ENCODE results near the gene INO80. TPM values are rescaled to one million over a fixed set of nuclear protein-coding genes. Genes with fewer than 3 reads are reported as not detected.

Gene INO80
- total RNA-seq, 2 donors from 2014 or later, result 24.7 to 27.9 TPM

DNA sequence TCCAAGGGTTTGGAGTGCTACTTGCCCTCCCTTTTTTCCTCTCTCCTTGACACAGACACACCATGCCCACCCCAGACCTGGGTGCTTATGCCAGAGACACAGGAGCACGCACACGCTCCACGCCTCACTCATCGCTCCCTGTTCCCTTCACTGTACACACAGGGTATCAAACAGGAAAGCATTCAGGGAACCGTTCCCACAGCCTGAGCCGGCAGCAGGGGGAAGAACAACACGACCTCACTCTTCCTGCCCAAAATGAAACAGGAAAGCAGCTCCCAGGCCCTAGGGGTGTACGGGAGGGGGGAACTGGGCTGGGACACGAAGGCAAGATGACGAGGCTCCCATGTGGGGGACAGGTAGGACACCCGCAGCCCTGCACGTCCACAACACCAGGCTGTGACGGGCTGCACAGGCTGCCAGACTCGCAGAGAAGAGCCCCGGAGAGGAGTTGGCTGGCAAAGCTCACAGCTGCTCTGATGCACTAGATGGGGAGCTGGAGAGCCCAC lies 175.7 kb downstream of the INO80 start:
- Mint-ChIP-seq H3K27ac (no peak overlapping the region), H3K4me3 (peak overlapping the region; percentile 35 to 56), H3K27me3 (ENCODE audit: low read depth) (no peaks in the 10 kb centered on the region), H3K4me1 (ENCODE audit: low read depth) (peaks cover 34% of the 10 kb centered on the region), H3K36me3 (ENCODE audit: insufficient read depth in 2 of 2) (no peaks in the 10 kb centered on the region), H3K9me3 (no peaks in the 10 kb centered on the region)
- DNase-seq, result no peak
- ATAC-seq (replicated peaks in 1 of 2), result no peak

DNA sequence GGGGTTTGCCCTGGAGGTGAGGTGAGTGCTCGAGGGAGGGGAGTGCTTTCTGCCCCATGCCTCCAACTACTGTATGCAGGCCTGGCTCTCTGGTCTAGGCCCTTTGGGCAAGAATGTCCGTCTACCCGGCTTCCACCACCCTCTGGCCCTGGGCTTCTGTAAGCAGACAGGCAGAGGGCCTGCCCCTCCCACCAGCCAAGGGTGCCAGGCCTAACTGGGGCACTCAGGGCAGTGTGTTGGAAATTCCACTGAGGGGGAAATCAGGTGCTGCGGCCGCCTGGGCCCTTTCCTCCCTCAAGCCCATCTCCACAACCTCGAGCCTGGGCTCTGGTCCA lies 177.6 kb downstream of the INO80 start:
- Mint-ChIP-seq H3K27ac (no peak overlapping the region), H3K4me3 (no peak overlapping the region), H3K36me3 (ENCODE audit: insufficient read depth in 2 of 2) (no peaks in the 10 kb centered on the region), H3K27me3 (ENCODE audit: low read depth) (peaks cover 2% of the 10 kb centered on the region), H3K4me1 (ENCODE audit: low read depth) (peaks cover 23% of the 10 kb centered on the region), H3K9me3 (no peaks in the 10 kb centered on the region)
- ATAC-seq (replicated peaks in 1 of 2) (no peak), DNase-seq (no peak)

DNA sequence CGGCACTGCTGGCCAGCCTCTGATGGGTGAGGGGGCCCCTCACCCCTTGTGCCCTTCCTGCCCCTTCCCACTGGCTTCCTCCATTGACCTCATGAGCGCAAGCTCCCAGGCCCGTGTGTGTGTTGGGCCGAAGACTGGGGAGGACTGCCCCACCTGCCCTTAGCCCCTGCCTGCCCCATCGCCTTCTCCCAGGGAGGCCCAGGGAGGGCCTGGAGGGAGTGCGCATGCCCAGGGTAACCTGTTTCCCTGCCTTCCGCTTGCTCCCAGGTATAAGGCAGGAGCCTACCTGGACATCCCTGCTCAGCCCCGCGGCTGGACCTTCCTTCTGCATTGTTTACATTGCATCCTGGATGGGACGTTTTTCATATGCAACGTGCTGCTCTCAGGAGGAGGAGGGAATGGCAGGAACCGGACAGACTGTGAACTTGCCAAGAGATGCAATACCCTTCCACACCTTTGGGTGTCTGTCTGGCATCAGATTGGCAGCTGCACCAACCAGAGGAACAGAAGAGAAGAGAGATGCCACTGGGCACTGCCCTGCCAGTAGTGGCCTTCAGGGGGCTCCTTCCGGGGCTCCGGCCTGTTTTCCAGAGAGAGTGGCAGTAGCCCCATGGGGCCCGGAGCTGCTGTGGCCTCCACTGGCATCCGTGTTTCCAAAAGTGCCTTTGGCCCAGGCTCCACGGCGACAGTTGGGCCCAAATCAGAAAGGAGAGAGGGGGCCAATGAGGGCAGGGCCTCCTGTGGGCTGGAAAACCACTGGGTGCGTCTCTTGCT lies 178.1 kb downstream of the INO80 start:
- no peaks in the 10 kb centered on the region for H3K36me3 Mint-ChIP-seq (ENCODE audit: insufficient read depth in 2 of 2)
- no peak overlapping the region for H3K27ac Mint-ChIP-seq
- no peak for DNase-seq
- peaks cover 18% of the 10 kb centered on the region for H3K4me1 Mint-ChIP-seq (ENCODE audit: low read depth)
- no peaks in the 10 kb centered on the region for H3K9me3 Mint-ChIP-seq
- H3K4me3 Mint-ChIP-seq, result no peak overlapping the region
- peaks cover 8% of the 10 kb centered on the region for H3K27me3 Mint-ChIP-seq (ENCODE audit: low read depth)
- peak in 1 of 2 donors; percentile 24 for ATAC-seq (replicated peaks in 1 of 2)

DNA sequence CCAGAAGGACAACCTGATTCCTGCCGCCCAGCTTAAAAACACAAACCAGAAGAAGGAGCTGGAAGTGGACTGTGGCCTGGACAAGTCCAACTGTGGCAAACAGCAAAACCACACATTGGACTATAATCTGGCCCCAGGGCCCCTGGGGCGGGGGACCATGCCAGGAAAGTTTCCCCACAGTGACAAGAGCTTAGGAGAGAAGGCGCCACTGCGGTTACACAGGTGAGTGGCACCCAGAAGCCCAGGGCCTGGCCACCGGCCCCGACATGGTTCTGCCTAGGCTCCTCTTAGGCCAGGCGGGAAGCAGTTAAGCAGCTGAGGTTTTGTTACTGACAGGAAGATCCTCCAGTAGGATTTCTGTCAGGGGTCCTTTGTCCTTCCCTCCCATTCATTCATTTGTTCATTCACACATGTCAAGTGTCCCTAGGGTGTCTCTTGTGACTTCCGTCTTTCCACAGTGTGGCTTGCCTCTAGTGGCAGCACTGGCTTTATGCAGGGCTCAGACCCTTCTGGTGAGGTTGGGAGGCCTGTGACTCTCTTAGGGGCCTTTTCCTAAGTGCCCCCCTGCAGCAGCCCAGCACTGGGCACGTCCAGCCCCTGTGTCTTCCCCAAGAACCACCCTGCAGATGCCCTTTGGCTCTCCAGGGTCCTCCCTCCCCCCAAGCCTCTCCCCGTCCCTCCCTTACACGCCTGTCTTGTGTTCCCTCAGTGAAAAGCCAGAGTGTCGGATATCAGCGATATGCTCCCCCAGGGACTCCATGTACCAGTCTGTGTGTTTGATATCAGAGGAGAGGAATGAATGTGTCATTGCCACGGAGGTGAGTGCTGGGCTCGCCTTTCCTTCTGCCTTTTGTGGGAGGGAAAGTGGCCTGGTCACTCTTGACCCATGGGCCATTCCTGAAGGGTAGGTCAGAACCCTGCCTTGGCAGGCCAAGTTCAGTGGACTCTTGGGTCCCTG lies 179.1 kb downstream of the INO80 start:
- Mint-ChIP-seq H3K4me3 (no peak overlapping the region), H3K27ac (no peak overlapping the region), H3K36me3 (ENCODE audit: insufficient read depth in 2 of 2) (no peaks in the 10 kb centered on the region), H3K4me1 (ENCODE audit: low read depth) (peaks cover 12% of the 10 kb centered on the region), H3K9me3 (no peaks in the 10 kb centered on the region), H3K27me3 (ENCODE audit: low read depth) (peaks cover 13% of the 10 kb centered on the region)
- DNase-seq (no peak), ATAC-seq (replicated peaks in 1 of 2) (no peak)

DNA sequence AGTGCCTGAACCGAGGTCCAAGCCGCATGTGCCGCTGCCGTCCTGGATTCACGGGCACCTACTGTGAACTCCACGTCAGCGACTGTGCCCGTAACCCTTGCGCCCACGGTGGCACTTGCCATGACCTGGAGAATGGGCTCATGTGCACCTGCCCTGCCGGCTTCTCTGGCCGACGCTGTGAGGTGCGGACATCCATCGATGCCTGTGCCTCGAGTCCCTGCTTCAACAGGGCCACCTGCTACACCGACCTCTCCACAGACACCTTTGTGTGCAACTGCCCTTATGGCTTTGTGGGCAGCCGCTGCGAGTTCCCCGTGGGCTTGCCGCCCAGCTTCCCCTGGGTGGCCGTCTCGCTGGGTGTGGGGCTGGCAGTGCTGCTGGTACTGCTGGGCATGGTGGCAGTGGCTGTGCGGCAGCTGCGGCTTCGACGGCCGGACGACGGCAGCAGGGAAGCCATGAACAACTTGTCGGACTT lies 179.8 kb downstream of the INO80 start:
- Mint-ChIP-seq H3K9me3 (no peaks in the 10 kb centered on the region), H3K27ac (no peak overlapping the region), H3K27me3 (ENCODE audit: low read depth) (peaks cover 21% of the 10 kb centered on the region), H3K4me3 (no peak overlapping the region), H3K36me3 (ENCODE audit: insufficient read depth in 2 of 2) (no peaks in the 10 kb centered on the region), H3K4me1 (ENCODE audit: low read depth) (peaks cover 12% of the 10 kb centered on the region)
- ATAC-seq (replicated peaks in 1 of 2) (no peak), DNase-seq (no peak)

DNA sequence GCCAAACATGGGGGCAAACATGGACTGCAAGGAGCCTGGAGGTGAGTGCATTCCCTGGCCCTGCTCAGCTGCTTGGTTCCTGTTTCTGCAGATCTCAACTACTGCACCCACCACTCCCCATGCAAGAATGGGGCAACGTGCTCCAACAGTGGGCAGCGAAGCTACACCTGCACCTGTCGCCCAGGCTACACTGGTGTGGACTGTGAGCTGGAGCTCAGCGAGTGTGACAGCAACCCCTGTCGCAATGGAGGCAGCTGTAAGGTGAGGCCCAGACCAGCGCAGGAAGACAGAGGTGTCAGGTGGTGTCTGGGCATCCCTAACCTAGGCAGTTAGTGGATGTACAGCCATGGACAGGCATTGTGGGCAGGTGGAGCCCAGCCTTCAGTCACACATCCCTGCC lies 181.6 kb downstream of the INO80 start:
- H3K27me3 Mint-ChIP-seq (ENCODE audit: low read depth), result peaks cover 37% of the 10 kb centered on the region
- peaks cover 0 to 2% of the 10 kb centered on the region in 2 donors for H3K36me3 Mint-ChIP-seq (ENCODE audit: insufficient read depth in 2 of 2)
- H3K4me3 Mint-ChIP-seq, result no peak overlapping the region
- ATAC-seq (replicated peaks in 1 of 2) (no peak), DNase-seq (no peak)
- no peaks in the 10 kb centered on the region for H3K9me3 Mint-ChIP-seq
- peaks cover 15% of the 10 kb centered on the region for H3K4me1 Mint-ChIP-seq (ENCODE audit: low read depth)
- no peak overlapping the region for H3K27ac Mint-ChIP-seq

DNA sequence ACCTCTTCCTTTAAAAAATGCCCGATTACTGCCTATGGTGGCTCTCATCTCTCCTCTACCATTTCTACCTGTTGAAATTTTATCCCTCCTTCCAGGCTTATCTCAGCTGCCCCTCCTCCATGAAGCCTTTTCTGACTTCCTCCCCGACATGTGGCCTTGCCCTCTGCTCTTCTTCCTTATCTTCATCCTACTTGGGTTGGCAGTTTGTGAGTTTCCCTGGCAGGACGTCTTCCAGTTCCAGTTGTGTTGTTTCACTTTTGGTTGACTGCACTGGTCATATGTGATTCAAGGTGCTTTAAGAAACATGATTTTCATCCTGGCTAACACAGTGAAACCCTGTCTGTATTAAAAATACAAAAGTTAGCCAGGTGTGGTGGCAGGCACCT lies 182.6 kb downstream of the INO80 start:
- no peaks in the 10 kb centered on the region for H3K9me3 Mint-ChIP-seq
- peaks cover 20% of the 10 kb centered on the region for H3K4me1 Mint-ChIP-seq (ENCODE audit: low read depth)
- peaks cover 37% of the 10 kb centered on the region for H3K27me3 Mint-ChIP-seq (ENCODE audit: low read depth)
- no peak overlapping the region for H3K4me3 Mint-ChIP-seq
- H3K27ac Mint-ChIP-seq, result no peak overlapping the region
- DNase-seq (no peak), ATAC-seq (replicated peaks in 1 of 2) (no peak)
- H3K36me3 Mint-ChIP-seq (ENCODE audit: insufficient read depth in 2 of 2), result peaks cover 0 to 2% of the 10 kb centered on the region in 2 donors

DNA sequence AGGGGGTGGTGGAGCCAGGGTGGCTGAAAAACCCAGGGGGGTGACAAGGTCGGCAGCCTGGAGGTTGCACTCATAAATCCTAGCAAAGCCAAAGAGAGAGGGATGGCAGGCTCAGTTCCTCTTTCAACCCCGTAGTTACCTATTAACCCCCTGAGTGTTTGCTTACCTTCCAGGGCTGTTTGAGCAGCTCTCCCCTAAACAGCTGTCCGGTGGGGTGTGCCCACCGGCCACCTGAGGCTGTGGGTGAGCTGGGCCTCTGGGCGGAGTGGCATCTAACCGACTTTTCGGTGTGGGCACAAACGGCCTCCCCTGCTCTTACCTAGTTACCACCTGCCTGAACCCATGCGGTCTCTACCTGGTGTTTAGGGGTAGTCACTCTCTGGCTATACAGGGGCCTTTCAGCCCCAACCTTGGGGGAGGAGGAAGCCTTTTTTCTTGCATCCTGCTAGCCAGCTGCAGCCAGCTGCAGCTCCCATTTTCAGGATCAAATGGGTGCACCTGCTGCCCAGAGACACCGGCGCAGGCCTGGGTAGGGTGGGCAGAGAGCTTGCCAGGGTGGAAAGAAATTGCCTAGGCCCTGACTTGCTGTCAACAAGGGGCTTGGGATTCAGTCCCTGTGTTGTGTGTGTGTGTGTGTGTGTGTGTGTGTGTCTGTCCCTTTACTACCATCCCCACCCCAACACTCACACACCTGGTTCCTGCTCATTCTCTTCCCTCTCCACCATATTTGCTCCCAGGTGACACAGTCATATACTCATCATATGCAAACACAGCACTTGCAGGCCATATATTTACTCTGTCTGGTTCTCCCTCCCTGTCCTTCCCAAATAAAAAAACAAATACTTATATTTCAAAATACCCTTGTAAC lies 183.2 kb downstream of the INO80 start:
- ATAC-seq (replicated peaks in 1 of 2) (no peak), DNase-seq (no peak)
- Mint-ChIP-seq H3K4me3 (no peak overlapping the region), H3K36me3 (ENCODE audit: insufficient read depth in 2 of 2) (peaks cover 0 to 2% of the 10 kb centered on the region in 2 donors), H3K9me3 (no peaks in the 10 kb centered on the region), H3K4me1 (ENCODE audit: low read depth) (peaks cover 20% of the 10 kb centered on the region), H3K27me3 (ENCODE audit: low read depth) (peaks cover 37% of the 10 kb centered on the region), H3K27ac (no peak overlapping the region)

DNA sequence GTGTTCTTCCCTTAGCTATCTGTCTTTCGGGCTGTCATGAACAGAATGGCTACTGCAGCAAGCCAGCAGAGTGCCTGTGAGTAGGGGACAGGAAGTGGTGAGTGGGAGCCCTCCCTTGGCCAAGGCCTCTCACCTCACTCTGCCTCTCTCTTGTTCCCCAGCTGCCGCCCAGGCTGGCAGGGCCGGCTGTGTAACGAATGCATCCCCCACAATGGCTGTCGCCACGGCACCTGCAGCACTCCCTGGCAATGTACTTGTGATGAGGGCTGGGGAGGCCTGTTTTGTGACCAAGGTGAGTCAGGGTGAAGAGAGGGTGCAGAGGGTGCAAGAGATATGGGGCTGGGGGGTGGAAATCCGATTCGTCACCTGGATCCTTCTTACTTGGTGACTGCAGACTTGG lies 183.9 kb downstream of the INO80 start:
- H3K36me3 Mint-ChIP-seq (ENCODE audit: insufficient read depth in 2 of 2), result peaks cover 0 to 2% of the 10 kb centered on the region in 2 donors
- H3K27me3 Mint-ChIP-seq (ENCODE audit: low read depth), result peaks cover 40% of the 10 kb centered on the region
- DNase-seq, result no peak
- no peak for ATAC-seq (replicated peaks in 1 of 2)
- H3K9me3 Mint-ChIP-seq, result no peaks in the 10 kb centered on the region
- H3K27ac Mint-ChIP-seq, result no peak overlapping the region
- H3K4me1 Mint-ChIP-seq (ENCODE audit: low read depth), result peaks cover 23% of the 10 kb centered on the region
- H3K4me3 Mint-ChIP-seq, result no peak overlapping the region

DNA sequence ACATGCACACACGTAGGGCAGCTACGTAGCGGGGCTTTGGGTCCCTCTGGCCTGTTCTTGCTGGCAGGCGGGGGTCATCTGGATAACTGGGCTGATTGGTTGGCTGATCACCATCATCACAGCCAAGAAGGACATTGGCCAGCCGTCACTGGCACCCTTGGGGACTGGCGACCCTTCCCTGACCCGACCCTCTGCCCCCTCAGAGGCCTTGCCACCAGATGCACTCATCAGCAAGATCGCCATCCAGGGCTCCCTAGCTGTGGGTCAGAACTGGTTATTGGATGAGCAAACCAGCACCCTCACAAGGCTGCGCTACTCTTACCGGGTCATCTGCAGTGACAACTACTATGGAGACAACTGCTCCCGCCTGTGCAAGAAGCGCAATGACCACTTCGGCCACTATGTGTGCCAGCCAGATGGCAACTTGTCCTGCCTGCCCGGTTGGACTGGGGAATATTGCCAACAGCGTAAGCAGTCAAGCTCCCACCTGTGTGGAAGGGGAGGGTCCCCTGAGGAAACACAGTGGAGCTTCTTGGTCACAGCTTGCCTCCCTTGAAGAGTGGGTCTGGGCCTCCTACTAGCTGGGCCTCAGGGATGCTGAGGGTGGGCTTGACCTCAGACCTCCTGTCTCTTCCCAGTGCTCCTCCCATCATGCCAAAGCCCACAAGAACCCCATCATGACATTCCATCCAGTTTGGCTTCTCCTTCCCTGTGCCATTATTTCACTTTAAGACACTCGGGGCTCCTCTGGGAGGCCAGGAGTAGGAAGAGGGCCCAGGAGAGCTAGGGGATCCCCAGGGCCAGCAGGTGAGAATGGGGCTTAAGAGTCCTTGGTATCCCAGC lies 184.6 kb downstream of the INO80 start:
- no peak overlapping the region for H3K27ac Mint-ChIP-seq
- DNase-seq, result no peak
- H3K9me3 Mint-ChIP-seq, result no peaks in the 10 kb centered on the region
- peak overlapping the region; percentile 83 to 86 for H3K4me3 Mint-ChIP-seq
- H3K27me3 Mint-ChIP-seq (ENCODE audit: low read depth), result peaks cover 47% of the 10 kb centered on the region
- peaks cover 29% of the 10 kb centered on the region for H3K4me1 Mint-ChIP-seq (ENCODE audit: low read depth)
- peaks cover 0 to 2% of the 10 kb centered on the region in 2 donors for H3K36me3 Mint-ChIP-seq (ENCODE audit: insufficient read depth in 2 of 2)
- ATAC-seq (replicated peaks in 1 of 2), result no peak

DNA sequence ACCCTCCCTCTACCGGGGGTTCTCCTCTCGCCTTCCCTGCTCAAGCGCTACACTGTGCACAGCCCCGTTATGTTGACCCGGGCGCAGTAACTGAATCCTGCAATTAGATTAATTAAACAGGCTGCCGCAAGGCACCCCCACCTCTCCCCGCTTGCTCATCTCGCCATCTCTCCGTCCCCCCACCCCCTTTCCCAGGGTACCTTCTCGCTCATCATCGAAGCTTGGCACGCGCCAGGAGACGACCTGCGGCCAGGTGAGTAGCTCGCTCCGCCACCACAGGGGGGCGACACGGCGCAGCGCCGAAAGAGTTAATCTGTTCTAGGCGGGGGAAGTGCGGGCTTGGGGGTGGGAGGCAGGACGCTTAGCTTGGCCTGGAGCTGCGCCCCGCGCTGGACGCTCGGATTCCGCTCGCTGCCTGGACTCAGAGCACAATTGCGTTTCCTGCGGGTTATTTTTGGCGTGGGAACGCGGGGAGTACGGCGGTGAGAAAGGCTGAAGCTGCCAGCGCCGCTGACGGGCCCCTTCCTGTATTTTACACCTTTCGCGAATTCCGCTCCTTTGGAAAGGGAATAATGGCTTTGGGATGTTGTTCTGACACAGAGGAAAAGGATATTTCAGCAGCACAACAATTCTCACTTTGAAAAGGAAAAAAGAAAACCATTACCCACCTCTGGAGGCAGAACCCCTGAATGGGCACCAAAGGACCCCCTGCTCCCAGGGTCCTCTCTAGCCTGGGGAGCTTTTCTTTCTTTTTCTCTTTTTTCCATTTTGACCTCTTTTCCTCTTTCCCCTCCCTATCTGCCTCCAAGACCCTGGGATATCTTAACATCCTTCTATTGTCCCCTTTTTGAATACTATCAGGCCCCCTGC lies 185.4 kb downstream of the INO80 start:
- ATAC-seq (replicated peaks in 1 of 2), result peak; percentile 55 to 67
- Mint-ChIP-seq H3K27me3 (ENCODE audit: low read depth) (peaks cover 51% of the 10 kb centered on the region), H3K4me1 (ENCODE audit: low read depth) (peaks cover 33% of the 10 kb centered on the region), H3K4me3 (peak overlapping the region; percentile 83 to 86), H3K36me3 (ENCODE audit: insufficient read depth in 2 of 2) (peaks cover 0 to 2% of the 10 kb centered on the region in 2 donors), H3K9me3 (no peaks in the 10 kb centered on the region), H3K27ac (no peak overlapping the region)
- peak; percentile 76 for DNase-seq

All from activated T-cell treated with anti-CD3 and anti-CD28 coated beads, Interleukin-2, amount 50 U/mL, for 72 hours (primary cell).